Left hindlimb (tissue), 1 donor: Measurements from ENCODE around the gene ADSL.

ENCODE experiments used
- DNase-seq: peaks from one replicate; pipeline ENCODE4 v3.0.0-alpha.2; 2018

ADSL gene

GRCh38 chr22:40420341-40421081, 74.2 kb downstream of the ADSL start:
- DNase-seq = no peak

DNA sequence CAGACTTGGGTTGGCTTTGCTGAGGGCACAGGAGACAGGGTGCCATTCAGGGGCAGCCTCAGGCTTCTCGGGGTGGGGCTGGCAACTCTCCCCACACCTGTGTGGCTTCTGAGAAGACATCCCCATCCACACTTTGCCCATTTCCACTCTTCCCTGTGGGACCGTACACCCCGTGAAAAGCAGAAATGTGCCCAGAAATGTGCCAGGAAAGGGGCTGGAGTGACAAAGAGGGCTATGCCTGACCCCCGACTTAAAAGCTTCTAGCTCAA, 74.7 kb downstream of the ADSL start:
- DNase-seq = no peak

- DNase-seq = no peak
Measured at GRCh38 chr22:40421941-40422340, 75.6 kb downstream of the ADSL start.

GRCh38 chr22:40422558-40423309, 76.4 kb downstream of the ADSL start:
- peak; percentile 29 for DNase-seq

DNA sequence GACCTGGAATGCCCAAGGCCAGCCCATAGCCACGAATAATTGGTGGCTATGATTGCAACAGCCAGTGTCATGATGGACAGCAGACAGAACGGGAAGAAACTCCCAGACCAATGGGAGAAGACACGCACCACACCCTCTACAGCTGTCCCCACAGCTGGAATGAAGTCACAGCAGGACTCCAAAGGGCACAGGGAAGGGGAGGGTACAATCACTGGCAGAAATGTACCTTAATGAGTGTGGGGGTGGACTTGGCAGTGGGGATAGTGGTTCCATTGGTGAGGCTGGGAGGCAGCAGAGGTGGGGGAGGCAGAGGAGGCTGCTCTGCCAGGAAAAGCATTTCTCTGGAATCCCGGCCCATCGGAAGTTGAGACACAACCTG, 77.0 kb downstream of the ADSL start:
- peak; percentile 49 for DNase-seq

DNA sequence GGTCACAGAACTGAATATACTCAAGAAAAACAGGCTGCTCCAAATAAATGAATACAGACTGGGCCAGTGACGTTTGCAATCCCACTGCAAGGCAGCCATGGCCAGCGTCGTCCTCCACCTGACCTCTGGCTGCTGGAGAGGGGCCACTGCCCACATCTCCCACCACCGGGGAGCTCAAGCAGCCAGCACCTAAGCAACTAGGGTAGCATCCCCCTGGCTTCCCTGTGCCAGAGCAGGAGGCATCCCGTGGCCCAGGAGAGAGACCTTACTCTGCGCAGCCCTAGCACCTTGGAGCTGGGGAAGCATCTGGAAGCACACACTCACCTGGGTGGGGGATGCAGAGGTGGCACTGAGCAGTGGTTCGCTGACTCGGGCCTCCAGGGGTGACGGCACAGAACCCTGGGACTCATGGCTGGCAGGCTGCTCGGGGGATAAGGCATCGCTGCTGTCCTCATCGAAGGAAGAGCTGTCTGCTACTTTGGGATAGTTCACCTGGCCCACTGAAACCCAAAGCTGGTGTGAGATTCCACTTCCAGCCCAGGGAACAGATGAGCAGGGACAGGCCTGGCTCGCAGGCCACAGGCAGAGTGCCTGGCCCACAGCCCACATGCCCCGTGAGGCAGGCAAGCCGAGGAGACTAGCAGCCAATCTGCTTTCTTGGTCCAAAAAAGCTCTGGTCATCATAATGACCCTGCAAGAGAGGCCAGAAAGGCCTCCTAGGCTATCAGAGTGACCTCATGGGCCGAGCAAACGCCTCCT, 77.8 kb downstream of the ADSL start:
- peak; percentile 27 for DNase-seq

- DNase-seq = no peak
Measured at GRCh38 chr22:40425082-40425481, 78.8 kb downstream of the ADSL start.

DNA sequence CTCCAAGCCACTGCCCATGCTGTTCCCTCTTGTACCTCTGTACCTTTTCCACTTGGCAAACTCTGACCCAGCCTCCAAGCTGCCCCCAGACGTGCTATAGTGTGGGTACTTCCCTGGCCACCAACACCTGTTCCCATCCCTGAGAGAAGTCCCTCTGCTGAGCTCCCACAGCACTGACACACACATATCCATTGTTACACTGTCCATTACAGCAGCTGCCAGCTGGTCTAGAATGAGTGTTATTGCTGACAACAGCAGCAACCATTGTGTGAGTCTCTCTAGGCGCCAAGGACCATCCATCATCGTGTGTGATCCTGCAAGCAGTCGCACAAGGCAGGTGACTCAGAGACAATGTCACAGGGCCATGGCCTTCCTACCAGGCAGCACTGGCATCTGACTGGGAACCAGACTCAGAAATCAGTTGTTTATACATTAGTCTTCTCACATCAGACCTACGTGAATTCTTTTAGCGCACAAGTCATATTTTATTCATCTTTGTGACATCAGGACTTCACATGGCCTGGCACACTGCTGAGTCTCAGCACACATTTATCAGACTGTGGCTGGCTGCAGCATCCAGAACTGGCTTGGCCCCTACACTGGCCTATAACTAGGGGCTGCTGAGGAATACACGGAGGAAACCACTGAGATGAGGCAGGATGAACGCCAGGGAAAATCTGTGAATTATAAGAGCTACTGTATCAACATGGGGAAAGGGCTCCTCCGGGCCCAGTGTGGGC, 80.5 kb downstream of the ADSL start:
- peak; percentile 43 for DNase-seq

DNA sequence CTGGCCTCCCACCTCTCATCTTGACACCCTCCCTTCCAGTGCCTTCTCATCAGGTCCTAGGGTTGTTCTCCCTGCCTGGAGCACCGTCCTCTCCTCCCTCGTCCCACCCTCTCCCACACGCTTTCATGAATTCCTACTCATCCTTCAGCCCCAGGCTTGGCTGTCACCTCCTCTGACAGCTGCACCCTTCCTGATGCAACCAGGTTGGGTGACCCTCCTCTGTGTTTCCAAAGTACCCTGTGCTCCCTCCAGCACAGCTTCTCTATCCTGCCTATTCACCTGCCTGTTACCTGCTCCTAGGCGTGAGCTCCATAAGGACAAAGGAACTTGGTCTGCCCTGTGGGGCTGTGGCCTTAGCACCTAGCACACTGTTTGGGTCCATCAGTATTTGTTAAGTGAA, 82.5 kb downstream of the ADSL start:
- no peak for DNase-seq

GRCh38 chr22:40429481-40429880, 83.2 kb downstream of the ADSL start:
- DNase-seq = no peak

- DNase-seq = no peak
Measured at GRCh38 chr22:40430991-40431390, 84.7 kb downstream of the ADSL start.

DNA sequence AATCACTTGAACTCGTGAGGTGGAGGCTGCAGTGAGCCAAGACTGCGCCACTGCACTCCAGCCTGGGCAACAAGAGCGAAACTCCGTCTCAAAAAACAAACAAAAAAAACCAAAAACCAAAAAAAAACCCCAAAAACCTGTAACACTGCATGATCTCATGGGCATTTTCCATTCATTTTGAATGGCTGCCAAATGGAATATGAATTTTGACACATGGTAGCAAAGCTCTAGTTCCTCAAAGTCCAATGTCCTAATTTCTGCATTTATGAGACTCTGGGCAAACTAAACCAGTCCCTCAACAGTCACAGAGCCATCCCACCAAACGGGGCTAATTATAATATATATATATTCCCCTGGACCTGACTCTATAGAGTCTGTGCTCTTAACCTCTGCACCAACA, 85.9 kb downstream of the ADSL start:
- DNase-seq = no peak

GRCh38 chr22:40432625-40433024, 86.3 kb downstream of the ADSL start:
- no peak for DNase-seq

DNA sequence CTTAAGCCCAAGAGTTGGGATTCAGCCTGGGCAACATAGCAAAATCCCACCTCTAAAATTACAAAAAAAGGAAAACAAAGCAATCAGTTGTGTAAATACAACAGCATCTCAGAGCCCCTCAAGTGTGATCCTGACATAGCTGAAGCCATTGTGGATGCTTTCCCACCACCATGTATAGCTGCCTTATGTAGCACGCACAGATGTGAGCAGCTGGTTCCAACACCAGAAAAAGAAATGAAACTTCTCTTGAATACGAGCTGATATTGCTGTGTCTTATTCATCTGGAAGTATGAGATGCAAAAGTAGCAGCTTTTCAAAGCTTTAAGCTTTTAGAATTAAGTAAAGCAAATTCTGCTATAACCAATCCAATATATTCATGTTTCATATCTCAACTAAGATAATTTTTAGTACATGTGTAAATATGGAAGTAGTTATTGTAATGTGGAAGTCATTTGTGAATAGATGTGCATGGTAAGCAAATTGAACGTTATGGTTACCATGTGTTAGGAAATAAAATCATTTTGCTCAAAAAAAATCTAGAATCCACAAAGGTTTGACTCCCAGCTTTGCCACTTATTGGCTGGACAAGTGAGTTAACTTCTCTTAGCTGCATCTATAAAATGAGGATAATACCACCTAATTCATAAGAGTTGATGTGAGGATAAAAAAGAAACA, 87.3 kb downstream of the ADSL start:
- DNase-seq = no peak

DNA sequence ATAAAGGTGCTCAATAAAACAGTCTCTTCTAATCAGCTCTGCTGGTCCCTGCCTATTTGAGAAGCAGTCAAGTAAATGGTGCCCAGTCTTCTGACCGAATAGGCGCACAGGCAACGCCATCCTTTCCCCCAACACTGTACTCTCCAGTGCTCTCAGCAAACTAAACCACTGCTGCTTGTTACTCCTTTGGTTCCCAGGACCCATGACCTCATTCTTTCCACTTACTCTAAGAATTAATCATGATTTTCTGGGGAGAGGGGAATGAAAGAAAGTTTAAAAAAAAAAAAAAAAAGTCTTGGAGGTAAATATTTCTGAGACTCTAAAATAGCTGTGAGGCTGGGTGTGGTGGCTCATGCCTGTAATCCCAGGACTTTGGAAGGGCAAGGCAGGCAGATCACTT, 87.8 kb downstream of the ADSL start:
- DNase-seq = no peak

GRCh38 chr22:40434745-40435144, 88.4 kb downstream of the ADSL start:
- no peak for DNase-seq

- no peak for DNase-seq
Measured at GRCh38 chr22:40436505-40437431, 90.5 kb downstream of the ADSL start.
